NCI-H128 (cell line): ENCODE results near the gene ADCY3.

Experiments
- DNase-seq: peaks from one replicate; lab custom pipeline; 2025; ENCODE audit not compliant: unreplicated experiment; lab: John Stamatoyannopoulos, UW

The ADCY3 gene

GRCh38 chr2:24920098-24920808 is at the start of gene ADCY3:
ADCY3 (minus strand) TSS chr2:24920237; CDS start chr2:24918987, 1,250 bp downstream.
- no peak for DNase-seq

GRCh38 chr2:24969784-24970183 is 49.7 kb upstream of the ADCY3 start:
- DNase-seq = no peak

DNA sequence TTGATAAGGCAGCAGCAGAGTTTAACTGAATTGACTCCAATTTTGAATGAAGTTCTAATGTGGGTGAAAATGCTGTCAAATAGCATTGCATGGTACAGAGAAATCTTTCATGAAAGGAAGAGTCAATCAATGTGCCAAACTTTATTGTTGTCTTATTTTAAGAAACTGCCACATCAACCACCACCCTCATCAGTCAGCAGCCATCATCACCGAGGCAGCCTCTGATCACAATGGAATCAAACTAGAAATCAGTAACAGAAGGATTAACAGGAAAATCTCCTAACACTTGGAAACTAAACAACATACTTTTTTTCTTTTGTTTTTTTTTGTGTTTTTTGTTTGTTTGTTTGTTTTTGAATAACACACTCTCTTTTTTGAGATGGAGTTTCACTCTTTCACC is 41.9 kb upstream of the ADCY3 start:
- DNase-seq = no peak

DNA sequence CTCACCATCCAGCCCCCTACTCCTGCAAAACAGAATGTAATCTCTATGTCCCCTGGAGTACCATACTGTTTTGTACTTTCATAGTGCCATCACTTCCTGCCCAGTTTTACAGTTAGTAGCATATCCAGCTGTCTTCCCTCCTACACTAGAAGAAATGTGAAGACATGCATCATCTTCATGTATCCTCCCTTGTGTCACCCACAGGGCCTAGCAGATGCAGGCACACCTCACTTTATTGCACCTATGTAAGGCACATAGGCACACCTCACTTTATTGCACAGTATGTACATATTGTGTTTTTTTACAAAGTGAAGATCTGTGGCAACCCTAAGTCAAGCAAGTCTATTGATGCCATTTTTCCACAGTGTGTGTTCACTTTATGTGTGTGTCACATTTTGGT is 39.7 kb upstream of the ADCY3 start:
- DNase-seq = no peak

DNA sequence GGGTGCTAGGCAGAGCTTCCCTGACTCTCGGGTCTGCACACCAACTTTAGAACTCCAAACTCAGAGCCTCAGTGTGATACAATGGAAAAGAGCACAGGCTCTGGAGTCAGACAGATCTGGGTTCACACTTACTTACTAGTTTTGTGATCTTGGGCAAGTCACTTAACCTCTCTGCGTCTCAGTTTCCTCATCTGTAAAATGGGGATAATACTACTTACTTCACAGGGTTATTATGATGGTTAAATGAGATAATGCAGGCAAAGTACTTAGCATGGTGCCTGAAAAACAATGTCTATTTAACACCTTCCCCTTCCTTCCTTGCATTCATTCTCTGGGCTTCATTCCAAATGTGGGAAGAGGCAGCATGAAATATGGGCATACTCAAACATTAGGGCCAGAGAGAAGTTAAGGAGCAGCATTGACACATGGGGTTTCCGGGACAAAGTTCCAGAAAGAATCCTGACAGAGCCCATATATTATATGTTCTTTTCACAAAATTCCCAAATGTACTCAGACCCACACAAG is 38.4 kb upstream of the ADCY3 start:
- DNase-seq = no peak

- DNase-seq = no peak
Measured at GRCh38 chr2:24957976-24958375, 37.9 kb upstream of the ADCY3 start.

DNA sequence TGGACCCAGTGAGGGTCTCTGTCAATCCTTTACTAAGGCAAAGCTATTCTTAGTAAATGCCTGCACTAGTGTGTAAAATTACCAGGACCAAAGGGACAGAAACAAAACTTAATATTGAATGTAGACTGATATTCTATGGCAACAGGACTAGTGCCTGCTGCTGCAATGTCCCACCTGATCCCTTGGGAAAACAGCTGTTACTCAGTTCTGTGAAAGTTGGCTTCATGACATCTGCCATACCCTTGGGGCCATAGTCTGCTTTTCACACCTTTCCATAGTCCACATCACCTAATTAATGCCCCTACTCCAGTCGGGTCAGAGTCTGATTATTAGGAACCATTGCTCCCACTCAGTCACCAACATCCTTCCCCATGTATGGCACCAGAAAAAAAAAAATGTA is 37.2 kb upstream of the ADCY3 start:
- no peak for DNase-seq

- no peak for DNase-seq
Measured at GRCh38 chr2:24955921-24956320, 35.9 kb upstream of the ADCY3 start.

- DNase-seq = no peak
Measured at GRCh38 chr2:24955232-24955631, 35.2 kb upstream of the ADCY3 start.

DNA sequence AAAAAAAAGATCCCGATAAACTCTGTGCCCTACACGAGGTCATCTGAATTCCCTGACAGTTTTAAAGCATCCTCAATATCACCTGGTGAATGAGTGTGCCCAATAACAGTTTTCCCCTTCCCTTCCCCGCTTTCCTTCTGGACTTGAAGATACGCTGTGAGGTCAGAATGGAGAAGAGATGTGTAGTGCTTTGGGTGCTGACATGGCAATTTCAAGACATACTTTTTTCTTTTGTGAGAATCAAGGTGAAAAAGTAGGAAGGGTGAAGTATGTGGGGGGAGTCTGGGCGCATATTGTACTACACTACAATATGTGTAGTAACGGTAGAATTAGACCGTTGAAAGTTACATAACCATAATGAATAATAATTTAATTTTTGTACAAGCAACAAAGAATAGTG is 30.1 kb upstream of the ADCY3 start:
- no peak for DNase-seq

DNA sequence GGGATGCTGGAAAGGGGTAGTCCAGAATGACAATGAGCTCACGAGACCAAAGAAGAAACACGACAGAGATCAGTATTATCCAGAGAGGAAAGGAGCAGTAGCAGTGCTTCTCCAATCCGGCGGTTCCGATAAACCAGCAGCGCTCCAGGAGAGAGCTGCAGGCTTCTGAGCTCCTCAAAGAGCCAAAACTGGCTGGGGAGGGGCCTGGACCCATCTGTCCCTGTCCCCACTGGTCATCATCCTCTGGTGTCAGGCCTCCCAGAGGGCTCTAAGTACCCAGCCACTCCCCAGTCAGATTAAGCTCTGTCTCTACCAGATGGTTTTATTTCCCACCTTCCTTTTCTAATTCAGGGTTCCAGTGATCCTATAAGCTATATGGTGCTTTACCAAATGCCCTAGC is 28.5 kb upstream of the ADCY3 start:
- no peak for DNase-seq

DNA sequence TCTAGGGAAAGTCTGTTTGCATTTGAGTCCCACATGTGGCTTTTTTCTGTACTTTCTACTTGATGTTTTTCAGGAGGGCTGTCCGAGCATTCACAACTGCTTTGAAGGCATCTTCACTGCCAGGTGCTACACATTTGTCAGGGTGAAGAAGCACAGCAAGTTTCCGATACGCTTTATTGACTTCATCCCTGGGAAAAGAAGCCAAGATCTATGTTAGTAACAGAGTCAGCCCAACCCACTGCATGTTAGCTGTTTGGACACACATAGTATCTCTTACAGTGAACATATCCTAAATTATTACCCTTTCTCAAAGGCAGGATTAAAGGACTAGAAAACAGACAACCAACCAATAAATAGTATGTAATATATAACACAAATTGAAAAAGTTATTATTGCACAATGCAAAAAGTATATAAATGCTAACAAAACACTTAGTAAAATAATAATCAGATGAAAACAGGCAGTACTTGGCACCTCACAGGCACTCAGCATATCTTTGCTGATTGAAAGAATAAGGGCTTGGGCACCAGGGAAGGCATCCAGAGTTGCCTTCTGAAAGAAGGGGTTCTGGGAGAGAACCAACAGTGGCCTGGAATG is 27.6 kb upstream of the ADCY3 start:
- no peak for DNase-seq

DNA sequence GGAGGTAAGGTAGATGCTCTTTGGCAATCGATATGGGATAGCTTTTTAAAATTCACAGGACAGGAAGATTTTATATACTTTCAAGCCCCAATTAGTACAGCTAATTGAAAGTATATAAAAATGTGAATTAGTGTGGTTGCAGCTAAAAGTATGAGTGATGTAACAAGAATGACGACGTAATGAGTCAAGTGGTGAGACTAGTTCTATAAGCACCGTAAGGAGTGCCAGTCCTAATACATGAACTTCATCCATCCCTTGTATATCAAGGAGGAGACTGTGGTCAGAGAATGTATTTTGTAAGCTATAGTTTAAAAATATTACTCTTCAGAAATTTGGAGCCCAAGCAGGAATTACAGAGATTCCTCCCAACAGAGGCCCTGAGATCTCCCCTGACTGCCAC is 25.9 kb upstream of the ADCY3 start:
- DNase-seq = no peak

GRCh38 chr2:24943427-24944053 is 23.5 kb upstream of the ADCY3 start:
- no peak for DNase-seq

- DNase-seq = no peak
Measured at GRCh38 chr2:24939353-24939752, 19.3 kb upstream of the ADCY3 start.

DNA sequence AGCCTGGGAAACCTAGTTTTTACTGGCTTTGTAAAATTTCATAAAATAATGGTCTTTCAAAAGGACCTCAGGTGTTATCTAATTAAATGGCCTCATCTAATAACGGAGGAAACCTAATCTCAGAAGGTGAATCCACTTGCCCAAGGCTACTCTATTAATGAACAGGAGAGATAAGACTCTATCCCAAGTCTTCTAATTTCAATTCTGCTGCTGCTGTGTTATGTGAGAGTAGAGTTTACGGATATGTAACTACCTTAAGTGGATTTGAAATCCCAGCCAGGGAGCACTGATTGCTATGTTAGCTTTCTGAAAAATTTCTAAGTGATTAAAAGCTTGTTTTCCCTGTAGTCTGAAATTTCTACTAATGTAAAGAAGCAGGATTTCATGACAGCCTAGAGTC is 17.2 kb upstream of the ADCY3 start:
- DNase-seq = no peak

GRCh38 chr2:24935145-24935544 is 15.1 kb upstream of the ADCY3 start:
- no peak for DNase-seq

GRCh38 chr2:24932715-24933114 is 12.7 kb upstream of the ADCY3 start:
- DNase-seq = no peak

DNA sequence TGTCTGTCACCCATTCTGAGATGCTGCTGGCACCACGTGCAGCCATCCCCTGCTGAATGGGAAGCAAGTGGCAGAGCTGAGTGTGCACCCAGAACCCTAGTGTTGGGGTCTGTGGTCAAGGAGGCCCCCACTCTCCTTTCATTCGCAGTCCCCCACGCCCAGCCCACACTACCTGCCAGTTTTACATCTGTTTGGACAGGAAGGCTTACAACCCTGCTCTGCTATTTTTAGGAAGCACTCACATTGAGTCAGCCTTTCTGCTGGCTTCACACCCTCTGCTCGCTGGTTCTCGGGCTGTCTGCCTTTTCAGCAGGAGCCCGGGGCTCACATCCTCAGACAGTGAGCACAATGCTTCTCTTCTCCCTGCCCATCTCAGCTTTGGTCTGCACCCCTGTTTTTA is 10.7 kb upstream of the ADCY3 start:
- DNase-seq = no peak

GRCh38 chr2:24929230-24929629 is 9.2 kb upstream of the ADCY3 start:
- no peak for DNase-seq

- DNase-seq = no peak
Measured at GRCh38 chr2:24928036-24928435, 8.0 kb upstream of the ADCY3 start.

GRCh38 chr2:24926602-24927252 is 6.7 kb upstream of the ADCY3 start:
- no peak for DNase-seq
